Suppressor macrophage treated with lipopolysaccharide for 4 hours (primary cell): ENCODE measurements around the gene FBXW8.
A peak's percentile ranks its signal among the peaks of the same experiment; 100 is the strongest.

Experiments
- DNase-seq: peaks from one replicate; pipeline ENCODE4 v3.0.0-alpha.2; 2020

The FBXW8 gene

DNA sequence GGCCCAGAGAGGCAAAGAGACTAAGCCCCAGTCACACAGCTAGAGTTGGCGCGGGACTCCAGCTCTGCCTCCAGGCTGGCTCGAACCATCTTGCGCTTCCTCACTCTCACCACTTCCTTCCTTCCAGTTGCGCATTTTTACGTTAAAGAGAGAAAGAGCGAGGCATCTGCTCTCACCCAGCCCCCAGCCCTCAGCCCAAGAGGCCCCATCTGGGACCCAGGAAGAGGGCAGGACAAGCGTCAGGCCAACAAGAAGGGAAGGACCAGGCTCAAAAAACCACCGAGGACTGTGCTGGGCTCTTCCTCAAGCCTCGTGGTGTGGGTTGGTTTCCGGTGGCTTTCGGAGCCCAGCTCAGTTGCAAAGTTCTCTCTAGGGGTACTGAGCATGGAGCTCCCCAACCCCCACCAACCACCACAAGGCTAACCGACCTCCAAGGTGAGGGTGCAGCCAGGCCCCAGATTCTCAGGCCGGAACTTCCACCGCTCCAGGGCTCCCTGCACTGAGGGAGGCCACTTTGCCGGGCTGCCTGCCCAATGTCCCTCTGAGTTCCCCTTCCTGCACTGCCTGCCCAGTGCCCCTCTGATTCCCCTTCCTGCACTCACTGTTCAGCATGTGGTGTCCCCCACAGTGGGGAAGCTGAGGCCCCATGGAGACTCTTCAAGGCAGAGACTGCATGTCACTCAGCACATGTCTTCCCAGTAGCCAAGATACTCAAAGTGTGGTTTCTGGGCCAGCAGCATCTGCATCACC is 152.6 kb downstream of the FBXW8 start:
- peak; percentile 29 for DNase-seq

DNA sequence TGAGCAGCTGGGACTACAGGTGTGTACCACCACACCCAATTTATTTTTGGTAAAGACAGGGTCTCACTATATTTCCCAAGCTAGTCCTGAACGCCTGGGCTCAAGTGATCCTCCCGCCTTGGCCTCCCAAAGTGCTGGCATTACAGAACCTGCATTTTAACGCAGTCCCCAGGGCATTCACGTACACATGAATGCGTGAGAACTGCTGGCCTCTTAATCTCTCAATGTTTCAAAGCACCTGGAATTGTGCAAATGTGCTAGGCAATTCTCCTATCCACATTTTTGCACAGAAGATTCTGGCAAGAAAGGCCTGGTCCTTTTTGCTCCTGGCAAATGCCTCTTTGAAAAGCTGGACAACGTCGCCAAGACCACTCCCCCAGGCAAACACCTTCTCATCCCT is 153.3 kb downstream of the FBXW8 start:
- DNase-seq, result no peak

DNA sequence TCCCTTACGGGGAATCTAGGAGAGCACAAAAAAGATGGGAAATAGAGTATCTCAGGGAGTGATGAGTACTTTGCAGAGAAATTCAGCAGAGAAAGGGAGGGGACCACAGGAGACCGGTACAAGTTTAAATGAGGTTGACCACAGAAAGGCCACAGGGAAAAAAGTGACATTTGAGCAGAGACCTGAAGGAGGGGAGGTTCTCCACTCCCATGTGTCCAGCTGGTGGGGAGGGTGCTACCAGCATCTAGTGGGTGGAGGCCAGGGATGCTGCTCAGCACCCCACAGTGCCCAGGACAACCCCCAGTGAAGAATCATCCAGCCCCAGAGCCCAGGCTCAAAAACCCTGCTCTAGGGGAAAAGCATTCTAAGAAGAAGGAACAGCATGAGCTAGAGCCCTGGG is 153.8 kb downstream of the FBXW8 start:
- DNase-seq, result no peak

DNA sequence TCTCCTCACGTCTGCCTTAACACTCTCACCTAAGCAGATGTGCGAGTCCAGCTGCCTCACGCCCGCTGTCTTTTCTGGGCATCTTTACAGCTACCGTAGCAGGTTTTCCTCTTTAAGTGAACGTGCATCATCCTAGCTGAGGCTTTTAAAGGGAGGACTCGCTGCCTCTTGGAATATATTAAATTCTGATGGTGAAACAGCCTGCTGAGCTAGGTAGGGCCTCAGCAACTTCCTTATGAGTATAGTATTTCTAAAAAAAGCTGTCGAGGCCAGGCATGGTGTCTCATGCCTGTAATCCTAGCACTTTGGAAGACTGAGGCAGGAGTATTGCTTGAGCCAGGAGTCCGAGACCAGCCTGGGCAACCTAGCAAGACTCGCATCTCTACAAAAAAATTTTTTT is 156.3 kb downstream of the FBXW8 start:
- DNase-seq, result no peak

DNA sequence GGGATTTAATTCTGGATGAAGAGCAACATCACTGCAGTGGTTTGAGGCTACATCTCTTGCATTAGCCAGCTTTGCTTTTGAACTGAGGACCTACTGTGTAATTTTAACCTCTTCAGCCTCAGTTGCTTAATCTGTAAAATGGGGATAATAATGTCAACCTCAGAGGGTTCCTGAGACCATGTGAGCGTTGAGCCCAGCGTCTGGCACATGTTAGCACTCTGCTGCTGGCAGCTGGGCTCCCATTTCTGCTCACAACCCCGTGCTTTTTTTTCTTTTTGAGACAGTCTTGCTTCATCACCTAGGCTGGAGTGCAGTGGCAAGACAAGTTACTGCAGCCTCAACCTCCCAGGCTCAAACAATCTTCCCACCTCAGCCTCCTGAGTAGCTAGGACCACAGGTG is 156.9 kb downstream of the FBXW8 start:
- no peak for DNase-seq

DNA sequence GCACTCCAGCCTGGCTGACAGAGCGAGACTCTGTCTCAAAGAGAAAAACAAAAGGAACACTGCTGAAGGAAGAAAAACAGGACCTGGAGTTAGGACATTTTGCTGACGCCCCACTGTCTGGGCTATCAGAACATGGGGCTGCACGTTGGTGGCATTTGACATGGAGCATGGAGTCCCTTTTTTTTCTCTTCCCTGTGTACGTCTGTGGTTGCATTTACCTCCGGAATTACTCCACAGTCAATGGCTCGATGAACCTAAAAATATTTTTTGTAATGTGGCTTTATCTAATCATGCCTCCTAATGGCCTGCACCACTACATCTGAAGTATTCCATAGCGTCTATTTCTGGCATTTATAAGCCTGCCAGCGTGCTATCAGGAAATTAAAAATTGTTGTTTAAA is 157.7 kb downstream of the FBXW8 start:
- no peak for DNase-seq

DNA sequence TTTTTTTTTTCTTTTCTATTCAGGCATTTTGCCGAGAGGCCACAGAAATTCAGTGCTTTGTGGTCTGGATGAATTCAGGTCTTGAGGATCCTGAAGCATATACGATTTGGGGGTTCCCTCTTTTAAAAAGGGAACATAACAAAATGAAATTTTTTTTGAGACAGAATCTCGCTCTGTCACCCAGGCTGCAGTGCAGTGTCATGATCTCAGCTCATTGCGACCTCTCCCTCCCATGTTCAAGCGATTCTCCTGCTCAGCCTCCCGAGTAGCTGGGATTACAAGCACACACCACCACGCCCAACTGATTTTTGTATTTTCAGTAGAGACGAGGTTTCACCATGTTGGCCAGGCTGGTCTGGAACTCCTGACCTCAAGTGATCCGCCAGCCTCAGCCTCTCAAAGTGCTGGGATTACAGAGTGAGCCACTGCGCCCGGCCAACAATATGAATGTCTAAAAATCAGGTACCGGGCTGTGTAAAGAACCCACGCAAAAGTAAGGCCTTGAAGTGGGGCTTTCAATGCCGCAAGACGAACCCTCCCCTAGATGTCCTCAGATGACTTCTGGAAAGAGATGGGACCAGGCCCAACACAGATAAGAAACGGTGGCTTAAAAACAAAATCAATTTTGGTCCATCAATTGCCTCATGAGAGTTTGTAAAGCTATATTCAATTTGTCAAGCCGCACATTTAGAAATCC is 158.5 kb downstream of the FBXW8 start:
- DNase-seq, result peak; percentile 18

DNA sequence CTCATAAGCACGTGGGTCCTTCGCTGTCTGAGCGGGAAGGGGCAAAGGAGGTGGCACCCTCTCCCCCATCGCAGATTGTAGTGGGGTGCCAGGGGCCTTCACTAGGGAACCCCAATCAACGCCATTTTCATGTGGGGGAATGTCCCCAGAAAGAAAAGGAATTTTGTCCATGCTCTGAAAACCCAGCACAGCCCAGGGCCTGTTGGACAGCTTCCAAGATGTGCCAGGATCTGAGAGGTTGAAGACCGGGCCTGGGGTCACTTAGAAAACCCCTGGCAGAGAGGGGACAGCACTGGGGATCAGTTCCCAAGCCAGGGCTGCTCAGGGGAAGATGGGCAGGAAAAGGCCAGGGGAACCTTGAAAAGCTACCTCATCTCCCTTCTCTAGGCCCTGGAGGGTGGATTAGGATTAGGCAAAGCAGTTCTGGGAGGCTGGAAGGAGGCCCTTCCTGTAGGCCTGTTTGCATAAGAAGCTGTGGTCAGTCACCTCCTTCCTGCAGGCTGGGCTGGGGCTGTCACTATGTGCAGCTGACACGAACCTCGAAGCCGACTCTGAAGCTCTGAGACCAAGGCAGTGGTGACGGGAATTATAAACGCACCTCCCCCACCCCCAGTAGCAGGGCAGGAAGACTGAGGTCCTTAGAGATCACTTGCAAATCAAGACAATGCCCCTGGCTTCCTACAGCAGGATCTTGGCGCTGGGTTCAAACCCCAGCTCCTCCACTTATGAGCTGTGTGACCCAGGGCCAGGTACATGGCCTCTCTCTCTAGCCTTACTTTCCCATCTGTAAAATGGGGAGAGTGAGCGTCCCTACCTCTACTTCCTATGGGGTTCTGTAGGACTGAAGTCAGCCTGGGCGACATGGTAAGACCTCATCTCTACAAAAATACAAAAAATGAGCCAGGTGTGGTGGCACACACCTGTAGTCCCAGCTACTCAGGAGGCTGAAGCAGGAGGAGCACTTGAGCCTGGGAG is 159.5 kb downstream of the FBXW8 start:
- peak; percentile 38 for DNase-seq

DNA sequence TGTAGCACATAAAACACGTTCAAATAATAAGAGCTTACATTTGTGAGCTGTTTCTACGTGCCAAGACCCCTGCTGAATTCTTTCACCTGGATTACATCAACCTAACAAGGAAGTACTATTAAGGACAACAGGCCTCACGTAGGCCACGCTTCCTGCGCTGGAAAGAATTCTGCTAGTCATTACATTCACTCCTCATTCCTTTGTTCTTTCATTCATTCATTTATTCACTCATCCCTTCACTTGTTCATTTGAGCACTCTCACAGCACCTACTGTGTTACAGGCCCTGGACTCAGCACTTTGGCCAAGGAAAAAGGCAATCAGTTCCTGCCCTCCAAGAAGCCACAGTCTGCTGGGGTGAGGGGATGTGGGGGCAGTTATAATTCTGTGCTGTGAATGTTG is 160.3 kb downstream of the FBXW8 start:
- no peak for DNase-seq

DNA sequence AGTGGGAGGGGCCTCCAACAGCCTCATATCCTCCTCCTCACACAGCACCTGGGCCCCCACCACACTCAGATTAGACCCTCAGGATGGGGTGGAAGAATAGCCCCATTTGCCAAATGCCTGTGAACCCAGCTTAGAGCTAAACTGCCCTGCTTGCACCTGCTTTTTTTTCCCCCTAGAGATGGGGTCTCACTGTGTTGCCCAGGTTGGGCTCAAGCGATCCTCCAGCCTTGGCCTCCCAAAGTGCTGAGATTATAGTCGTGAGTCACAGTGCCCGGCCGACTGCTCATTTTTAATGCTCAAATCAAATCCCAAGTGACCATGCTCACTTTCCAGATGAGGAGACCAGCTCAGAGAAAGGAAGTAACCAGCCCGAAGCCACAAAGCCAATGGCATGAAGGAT is 161.4 kb downstream of the FBXW8 start:
- DNase-seq, result no peak

DNA sequence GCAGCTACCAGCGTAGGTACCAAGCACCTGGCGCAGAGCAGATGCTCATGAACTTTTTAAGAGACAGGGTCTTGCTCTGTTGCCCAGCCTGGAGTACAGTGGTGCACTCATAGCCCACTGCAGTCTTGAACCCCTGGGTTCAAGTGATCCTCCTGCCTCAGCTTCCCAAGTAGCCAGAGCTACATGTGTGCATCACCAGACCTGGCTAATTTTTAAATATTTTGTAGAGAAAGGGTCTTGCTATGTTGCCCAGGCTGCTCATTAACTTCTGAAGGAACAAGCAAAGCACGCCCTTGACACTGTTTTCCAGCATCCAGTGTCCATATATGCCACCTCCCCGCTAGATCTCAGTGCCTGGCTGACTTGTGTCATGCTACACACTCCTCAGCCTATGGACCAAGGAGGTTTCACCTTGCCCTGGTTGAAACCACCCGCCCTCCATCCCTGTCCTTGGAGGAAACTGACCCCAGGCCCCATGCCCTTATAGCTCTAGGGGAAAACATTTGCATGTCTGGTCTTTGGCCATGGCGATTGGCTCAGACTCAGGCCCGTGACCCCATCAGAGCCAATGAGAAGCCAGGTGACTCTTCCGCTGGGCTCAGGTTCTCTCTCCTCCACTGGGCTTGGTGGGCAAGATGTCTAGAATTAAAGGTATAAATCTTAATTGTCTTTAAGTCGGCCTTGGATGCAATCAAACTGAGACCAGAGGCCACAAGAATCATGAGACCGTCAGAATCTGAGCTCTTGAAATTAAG is 162.2 kb downstream of the FBXW8 start:
- DNase-seq, result no peak

DNA sequence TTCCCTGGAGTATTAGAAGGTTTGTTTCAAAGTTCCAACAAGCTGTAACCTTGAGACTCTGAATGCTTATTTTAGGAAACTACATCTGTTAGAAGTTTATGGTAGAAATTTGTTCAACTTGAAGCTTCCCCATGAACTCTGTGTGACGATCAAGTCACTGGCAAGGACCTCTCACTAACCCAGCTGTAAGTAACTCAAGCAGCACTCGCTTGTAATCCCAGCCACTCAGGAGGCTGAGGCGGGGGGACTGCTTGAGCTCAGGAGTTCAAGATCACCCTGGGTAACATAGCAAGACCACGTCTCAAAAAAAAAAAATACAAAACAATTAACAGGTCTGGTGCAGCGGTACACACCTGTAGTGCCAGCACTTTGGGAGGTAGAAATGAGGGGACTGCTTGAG is 162.9 kb downstream of the FBXW8 start:
- no peak for DNase-seq

DNA sequence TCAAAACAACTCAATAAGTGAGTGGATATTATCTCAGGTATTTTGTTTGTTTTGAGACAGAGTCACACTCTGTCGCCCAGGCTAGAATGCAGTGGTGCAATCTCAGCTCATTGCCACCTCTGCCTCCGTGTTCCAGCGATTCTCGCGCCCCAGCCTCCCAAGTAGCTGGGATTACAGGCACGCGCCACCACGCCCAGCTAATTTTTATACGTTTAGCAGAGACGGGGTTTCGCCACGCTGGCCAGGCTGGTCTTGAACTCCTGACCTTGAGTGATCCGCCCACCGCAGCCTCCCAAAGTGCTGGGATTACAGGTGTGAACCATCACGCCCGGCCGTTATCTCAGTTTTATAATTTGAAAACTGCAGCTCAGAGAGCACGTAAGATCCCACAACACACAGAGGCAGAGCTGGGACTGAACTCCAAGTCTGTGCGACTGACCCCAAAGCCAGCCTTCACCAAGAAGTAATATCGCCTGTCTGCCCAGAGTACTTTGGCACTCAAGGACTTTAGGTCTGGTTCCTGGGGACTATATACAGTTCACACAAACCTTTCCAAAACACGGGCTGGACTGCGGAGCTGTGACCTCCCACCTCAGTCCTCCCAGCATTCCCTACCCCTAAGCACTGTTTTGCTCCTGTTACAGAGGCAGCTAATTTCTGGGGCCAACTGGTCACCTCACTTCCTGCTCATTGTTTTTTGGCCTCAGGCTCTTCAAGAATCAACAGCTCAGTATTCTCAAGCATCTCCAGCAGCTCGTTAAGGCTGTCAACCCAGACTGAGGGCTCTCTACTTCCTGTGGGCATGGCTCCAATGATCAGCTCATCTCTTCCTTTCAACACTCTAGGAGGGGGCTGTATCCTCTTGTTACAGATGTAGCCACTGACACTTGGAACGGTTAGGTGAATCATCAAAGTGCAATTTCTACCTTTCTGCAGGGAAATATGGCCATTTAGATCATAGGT is 165.9 kb downstream of the FBXW8 start:
- DNase-seq, result no peak

DNA sequence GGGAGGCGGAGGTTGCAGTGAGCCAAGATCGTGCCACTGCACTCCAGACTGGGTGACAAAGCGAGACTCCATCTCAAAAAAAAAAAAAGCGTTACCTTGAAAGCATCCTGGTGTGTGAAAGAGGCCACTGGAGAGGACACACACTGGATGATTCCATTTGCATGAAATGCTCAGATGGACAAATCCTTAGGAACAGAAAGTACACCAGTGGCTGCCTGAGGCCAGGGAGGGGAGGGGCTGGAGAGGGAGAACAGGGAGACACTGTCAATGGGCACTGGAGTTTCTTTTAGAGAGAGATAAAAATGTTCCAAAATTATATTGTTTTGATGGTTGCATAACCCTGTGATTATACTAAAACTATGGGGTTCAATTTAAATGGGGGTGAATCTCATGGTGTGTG is 168.7 kb downstream of the FBXW8 start:
- no peak for DNase-seq

DNA sequence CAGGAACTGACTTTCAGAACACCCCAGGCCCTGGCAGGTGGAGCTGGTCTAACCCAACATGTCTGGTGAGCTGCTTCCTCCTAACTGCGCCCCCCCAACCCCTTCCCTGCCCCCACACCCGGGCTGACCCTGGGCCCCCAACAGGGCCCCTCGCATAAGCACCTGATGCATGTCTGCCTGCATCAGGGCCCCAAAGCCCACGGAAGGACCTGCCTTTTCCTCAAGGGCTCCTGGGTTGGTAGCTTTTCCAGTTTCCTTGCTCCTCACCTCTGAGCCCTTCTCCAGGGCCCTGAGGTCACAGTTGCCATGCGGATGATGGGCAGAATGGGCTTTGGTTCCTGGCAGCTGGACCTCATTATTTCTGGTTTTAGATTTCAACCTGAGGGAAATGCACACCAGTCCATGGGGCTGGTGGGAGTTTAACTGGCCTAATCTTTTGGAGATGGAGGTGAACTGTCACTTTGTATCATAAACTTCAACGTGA is 170.0 kb downstream of the FBXW8 start:
- DNase-seq, result no peak
